IPS-NIHi11 (cell line): ENCODE measurements around the gene SYNPO2.
"Not testable (repeated sequence)": the region's sequence is repeated elsewhere in the genome, so short reads cannot be mapped to it uniquely, and the experiment has no call there.

ENCODE experiments used
- DNase-seq: peaks from one replicate; pipeline ENCODE4 v3.0.0; 2012; ENCODE audit warnings: mixed read lengths, low spot score

Gene SYNPO2

GRCh38 chr4:118974758-118975157 is 86.1 kb downstream of the SYNPO2 start:
- no peak for DNase-seq

DNA sequence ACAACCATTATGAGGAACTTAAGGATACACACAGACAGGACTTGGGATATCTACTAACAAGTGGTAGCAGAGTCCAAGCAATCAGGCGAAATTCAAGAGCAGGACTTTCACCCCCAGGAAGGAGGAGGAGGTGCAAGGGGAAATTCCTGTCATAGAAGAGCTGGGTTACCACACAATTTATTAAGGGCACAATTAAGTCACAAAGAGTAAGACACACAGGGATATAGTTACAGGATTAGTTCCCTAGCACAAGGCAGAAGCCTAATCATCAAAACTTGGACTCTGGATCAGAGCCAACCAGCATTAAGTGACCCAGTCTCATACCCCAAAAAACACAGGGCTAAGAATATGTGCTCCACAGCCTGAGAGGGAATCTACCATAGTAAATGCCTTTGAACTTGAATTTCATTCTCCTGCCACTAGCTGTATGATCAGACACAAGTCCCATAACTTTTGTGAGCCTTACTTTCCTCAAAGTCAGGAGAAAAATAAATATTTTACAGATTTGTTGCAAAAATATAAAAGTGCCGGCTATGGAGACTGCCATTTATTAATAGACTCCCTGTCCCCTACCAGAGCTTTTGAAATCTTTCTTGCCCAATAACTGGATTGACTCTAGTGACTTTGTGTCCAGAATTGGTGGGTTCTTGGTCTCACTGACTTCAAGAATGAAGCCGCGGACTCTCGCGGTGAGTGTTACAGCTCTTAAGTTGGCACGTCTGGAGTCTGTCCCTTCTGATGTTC is 87.0 kb downstream of the SYNPO2 start:
- DNase-seq: no peak

DNA sequence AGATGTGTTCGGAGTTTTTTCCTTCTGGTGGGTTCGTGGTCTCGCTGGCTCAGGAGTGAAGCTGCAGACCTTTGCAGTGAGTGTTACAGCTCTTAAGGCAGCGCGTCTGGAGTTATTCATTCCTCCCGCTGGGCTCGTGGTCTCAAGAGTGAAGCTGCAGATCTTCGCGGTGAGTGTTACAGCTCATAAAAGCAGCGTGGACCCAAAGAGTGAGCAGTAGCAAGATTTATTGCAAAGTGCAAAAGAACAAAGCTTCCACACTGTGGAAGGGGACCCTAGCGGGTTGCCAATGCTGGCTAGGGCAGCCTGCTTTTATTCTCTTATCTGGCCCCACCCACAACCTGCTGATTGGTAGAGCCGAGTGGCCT is 87.5 kb downstream of the SYNPO2 start:
- DNase-seq: not testable (repeated sequence)

DNA sequence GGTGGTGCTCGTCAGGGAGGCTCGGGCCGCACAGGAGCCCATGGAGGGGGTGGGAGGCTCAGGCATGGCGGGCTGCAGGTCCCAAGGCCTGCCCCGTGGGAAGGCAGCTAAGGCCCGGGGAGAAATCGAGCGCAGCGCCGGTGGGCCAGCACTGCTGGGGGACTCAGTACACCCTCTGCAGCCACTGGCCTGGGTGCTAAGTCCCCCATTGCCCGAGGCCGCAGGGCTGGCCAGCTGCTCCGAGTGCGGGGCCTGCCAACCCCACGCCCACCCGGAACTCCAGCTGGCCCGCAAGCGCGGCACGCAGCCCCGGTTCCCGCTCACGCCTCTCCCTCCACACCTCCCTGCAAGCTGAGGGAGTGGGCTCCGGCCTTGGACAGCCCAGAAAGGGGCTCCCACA is 88.4 kb downstream of the SYNPO2 start:
- DNase-seq: not testable (repeated sequence)

GRCh38 chr4:118979712-118980111 is 91.1 kb downstream of the SYNPO2 start:
- no peak for DNase-seq

GRCh38 chr4:118981171-118981838 is 92.7 kb downstream of the SYNPO2 start:
- peak; percentile 14 for DNase-seq

- DNase-seq: peak; percentile 74
Observed at GRCh38 chr4:118981839-118982381, 93.3 kb downstream of the SYNPO2 start.

DNA sequence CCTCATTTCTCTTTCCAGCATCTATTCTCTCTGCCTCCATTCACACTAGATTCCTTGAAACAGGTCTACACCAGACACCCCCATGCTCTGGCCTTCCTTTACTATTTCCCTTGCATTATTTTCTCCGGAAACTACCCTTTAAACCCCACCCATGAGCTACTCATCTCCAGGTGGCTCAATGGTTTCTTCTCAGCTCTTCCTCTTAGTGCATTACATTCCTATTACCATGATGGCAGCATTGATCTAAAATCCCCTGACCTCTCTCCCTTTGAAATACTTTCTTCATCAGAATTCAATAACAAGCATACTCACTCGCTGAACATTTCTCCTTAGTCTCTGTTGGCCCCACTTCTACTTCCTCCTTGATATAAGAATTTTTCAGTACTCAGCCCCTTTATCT is 94.6 kb downstream of the SYNPO2 start:
- no peak for DNase-seq

GRCh38 chr4:118983831-118984230 is 95.2 kb downstream of the SYNPO2 start:
- DNase-seq: no peak

DNA sequence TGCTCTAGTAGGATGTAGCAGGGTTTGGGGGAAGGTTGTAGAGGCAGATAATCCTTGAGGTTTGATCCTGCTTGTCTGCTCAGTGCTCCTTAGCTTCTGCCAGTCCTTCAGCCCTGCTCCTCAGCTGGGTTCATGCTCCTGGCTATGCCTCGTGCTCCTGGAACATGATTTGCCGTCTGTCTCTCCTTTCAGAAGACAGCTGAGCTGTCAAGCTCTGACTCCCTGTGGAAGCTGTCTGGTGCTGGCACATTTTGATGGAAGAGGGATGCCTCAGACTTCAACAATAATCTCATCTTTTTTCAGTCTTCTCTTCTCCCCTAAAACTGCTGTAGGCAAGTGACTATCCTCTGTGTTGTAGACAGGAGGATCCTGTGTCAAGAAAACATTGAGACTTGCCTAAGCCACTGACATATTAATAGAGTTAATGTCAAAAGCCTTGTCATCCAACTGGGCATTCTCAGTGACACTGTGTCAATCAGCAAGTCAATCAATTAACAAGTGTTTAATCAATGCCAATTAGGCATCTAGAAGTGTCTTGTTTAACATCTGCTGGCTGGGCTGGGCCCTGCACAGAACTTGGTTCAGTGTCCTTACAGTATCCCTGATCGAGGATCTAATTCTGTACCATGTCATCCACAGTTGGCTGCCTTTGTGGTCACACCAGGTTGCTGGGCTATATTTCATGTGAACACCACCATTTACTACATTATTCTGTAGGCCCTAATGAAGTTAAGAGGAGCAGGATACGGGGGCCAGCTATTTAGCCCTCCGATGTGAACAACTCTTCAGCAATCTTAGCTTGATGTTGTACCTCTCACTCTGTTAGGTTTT is 96.7 kb downstream of the SYNPO2 start:
- no peak for DNase-seq

DNA sequence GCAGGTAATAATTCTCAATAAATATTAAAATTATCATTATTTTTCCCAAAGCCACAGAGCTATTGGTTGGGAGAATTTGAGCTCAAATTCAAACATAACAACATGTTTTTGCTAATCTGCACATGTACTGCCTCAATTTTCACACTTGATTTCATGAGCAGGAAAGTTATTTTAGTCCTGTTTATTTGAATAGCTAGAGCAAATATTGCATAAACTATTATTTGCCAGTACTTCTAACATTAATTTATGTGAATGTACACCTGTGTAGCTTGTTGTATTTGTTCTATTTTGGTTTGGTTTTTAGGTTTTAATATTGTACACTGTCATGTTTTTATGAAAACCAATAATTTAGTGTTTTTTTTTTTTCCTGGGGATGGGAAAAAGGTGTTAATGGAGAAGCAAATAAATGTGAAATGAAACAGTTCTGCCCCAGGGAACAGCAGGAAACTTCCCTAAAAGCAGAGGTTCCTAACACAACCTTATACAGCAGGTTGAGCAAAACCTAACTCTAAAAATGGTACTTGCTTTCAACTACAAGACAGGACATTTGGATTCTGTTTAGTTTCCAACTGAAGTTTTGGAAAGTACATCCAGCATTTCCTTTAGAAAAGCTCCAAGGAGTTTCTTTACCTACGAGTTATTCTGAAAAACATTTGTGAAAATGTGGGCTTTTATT is 99.4 kb downstream of the SYNPO2 start:
- DNase-seq: no peak

DNA sequence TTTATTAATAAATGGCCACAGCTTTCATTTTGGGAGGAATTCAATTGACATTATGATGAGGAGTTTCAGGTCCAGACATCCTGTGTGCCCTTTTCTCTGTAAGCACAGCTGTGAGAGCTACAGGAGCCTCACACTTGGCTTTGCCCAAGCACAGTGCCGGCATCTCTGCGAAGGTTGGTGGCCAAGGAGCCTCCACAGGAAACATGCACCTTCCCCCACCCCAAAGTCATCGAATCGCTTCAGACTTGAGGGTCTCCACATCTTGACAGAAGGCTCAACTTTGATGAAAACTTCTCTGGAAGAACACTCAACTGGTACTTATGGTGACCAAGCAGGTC is 100.0 kb downstream of the SYNPO2 start:
- DNase-seq: no peak

DNA sequence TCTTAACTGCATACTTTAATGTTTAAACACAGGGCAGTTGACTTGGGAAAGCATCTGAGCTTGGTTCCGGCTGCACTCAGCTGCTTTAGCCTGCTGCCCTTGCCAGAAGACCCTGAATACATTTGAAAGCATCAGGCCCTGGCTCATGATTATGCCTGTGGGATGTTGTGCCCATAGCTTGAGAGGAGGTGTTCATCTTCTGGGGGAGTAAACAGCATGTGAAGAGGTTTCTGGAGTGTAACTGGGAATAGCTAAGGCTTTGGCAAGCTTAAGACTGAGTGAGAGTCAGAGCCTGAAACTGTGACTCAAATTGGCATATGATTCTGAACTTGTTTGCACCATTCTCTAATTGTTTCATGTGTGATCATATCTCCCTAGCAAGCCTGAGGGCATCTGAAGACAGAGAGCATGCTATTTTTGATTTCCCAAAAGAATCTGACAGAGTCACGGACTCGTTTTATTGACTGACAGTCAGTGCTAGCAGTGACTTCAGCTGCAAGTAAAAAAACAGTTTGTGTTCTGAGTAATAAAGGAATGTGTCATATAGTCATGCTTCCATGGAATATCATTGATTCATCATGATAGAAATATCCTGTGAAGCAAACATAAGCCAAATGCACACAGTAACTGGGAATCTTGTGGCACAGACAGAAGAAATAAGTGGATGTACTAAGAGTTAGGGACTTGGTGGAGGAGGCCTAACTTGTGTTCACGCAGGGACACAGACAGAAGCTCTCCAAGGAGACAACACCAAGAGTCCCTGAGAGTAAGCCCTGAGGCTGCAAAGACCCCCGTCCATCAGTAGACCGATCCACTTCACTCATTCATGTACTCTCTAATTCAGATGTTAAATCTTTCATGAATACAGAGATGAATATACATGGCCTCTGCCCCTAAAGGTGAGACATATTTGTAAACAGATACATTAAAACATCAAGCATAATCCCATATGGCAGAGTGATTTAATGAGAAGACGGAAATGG is 100.7 kb downstream of the SYNPO2 start:
- DNase-seq: no peak

- no peak for DNase-seq
Observed at GRCh38 chr4:118991686-118992085, 103.0 kb downstream of the SYNPO2 start.

GRCh38 chr4:118992149-118992548 is 103.5 kb downstream of the SYNPO2 start:
- no peak for DNase-seq

- no peak for DNase-seq
Observed at GRCh38 chr4:118993333-118993732, 104.7 kb downstream of the SYNPO2 start.

DNA sequence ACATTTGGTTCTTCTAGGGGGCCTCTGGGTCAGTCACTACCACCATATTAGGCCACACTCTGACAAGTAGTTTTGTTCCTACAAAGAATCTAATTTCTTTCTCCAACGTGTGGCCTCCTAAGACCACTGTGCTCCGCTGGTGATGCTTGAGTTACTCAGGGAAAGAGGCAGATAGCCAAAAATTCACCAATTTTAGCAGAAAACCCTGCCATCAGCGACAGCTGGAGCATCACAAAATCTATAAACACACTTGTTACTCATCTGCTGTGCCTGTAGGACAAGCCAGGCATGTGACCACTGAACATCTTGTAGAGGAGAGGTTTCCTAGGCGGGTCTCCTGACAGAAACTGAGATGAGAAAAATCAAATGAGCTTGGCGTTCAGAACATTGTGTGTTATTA is 105.4 kb downstream of the SYNPO2 start:
- no peak for DNase-seq

DNA sequence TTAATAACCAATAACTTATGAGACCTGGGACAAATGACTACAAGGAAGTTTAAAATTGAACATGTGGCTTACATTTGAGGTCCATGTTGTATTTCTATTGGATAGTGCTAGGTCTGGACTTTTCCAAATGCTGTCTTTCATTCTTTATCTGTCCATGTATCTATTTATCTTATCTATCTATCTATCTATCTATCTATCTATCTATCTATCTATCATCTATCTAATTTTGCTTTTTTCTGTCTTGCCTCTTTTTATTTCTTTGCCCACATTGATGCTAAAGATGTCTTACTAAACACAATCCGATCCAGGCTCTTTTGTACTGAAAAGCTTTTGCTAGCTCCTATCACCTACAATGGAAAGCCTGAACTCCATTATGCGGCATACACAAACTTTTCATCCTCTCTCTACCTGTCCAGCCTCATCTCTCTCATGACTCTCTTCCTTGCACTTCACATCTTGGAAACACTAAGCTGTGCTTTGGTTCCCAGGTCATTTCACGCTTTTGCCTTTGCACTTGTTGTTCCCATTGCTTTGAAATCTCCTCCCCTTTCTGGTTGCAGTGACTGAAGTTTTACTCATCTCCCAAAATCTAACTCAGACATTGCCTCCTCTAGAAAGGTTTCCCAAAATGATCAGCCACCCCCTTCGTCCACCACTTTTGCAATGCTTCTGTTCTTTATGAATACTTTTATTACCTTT is 107.2 kb downstream of the SYNPO2 start:
- no peak for DNase-seq

GRCh38 chr4:118997601-118998000 is 108.9 kb downstream of the SYNPO2 start:
- DNase-seq: no peak

DNA sequence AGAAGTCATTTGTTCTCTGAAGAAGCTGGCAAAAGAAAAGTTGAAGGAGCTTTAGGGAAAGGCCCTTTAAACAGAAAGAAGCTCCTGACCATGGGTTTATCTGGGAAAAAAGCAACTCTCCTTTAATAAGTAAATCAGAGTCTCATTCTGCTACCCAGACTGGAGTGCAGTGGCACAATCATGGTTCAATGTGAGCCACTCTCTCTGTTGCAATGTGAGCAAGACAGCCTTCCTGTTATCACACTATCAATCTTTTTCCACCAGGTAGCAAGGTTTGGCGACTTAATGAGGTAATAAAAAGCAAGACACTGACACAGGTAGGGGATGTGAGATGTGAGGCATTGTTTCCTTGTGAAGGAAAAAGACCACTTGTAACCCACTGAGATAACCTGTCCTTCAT is 111.3 kb downstream of the SYNPO2 start:
- no peak for DNase-seq
